HG02678 (cell line): ENCODE data around the gene VGLL2.

Experiments
- ATAC-seq: cut with Tn5 transposase; IDR thresholded peaks from one replicate; pipeline ENCODE4 v1.9.1; 2021; ENCODE audit warnings: mild to moderate bottlenecking, moderate library complexity; ENCODE audit not compliant: unreplicated experiment

The VGLL2 gene

DNA sequence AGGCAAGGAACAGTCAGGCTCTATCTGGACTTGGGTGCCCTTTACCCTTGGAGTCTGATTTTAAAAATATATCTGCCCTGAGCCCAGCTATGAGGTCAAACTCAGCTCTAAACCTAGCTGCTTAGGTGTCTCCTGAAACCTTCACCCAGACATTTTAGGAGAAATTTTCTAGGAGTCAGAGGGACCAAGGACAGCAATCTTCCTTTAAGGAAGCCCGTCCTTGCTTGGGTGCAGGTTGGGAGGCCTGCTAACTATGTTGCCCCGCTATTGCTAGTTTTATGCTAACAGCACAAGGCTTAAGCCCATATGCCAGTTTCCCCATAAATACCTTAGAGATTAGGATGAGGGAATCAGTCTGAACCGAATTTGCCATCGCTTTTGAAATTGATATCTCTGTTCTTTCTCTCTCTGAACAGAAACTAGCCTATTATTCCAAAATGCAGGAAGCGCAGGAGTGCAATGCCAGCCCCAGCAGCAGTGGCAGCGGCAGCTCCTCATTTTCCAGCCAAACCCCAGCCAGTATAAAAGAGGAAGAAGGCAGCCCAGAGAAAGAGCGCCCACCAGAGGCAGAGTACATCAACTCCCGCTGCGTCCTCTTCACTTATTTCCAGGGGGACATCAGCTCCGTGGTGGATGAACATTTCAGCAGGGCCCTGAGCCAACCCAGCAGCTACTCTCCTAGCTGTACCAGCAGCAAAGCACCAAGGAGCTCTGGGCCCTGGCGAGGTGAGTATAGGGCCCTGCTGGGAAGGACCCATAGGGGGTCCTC, 2.6 kb downstream of the VGLL2 start:
- no peak for ATAC-seq

- no peak for ATAC-seq
Observed at GRCh38 chr6:117268924-117269323, 3.6 kb downstream of the VGLL2 start.

DNA sequence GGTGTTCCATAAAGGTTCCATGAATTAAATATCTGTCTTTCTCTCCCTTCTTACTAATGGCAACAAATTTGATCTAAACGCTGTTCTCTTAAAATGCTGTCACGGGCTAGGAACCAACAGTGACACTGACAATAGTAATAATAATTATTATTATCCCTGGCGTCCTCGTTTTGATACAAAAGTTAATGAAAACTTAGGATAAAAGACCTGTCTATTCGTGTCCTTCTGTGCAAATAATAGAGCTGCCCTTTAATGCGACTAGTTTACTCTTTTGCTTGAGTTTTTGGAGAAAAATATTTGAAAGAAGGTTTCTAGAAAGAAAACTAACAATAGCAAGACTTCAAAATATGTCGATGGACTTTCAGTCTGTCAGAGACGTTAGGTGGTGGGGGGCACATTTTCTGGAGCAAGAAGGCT, 4.3 kb downstream of the VGLL2 start:
- ATAC-seq: no peak

DNA sequence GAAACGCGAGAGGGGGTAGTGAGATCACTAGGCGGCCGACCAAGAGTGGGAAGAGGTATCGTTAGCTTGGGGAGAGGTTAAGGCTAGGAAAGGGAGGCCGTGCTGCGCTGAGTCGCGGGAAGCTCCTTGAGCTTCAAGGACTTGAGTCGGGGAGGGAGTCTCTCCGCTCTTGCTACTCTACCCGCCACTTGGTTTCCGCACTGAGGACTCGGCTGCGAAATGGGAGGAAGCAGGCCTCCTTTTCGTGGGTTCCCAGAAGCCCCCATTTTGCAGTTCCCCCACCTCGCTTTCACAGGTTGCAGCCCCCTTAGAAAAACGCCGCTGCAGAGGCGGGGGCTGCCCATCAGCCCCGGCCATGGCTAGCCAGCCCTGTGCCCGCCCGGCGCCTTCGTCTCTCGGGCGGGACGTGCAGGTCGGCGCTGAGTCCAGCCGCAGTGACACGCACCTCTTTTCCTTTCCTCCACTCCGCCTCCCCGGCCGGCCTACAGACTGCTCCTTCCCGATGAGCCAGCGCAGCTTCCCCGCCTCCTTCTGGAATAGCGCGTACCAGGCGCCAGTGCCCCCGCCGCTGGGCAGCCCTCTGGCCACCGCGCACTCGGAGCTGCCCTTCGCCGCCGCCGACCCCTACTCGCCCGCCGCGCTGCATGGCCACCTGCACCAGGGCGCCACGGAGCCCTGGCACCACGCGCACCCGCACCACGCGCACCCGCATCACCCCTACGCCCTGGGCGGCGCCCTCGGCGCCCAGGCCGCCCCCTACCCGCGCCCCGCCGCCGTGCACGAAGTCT, 4.9 kb downstream of the VGLL2 start:
- no peak for ATAC-seq

DNA sequence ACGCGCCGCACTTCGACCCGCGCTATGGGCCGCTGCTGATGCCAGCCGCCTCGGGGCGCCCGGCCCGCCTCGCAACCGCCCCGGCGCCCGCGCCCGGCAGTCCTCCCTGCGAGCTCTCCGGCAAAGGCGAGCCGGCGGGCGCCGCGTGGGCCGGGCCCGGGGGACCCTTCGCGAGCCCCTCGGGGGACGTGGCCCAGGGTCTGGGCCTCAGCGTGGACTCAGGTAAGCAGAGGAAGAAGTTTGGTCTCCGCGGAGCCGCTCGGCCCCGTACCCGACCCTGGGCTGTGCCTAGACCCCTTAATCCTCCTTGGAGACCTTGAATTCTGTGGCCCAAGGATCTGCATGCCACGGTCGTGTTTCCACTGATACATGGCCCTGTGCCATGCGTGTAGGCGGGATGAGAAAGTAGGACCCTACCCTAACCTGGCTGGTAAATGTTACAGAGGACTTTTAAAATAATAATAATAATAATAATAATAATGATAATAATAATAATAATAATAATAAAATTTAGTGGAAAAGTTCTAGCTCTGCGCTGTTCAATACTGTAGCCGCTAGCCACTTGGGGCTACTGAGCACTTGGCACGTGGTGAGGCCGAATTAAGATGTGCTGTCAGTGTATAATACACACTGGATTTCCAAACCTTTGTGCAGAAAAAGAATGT, 5.6 kb downstream of the VGLL2 start:
- no peak for ATAC-seq

DNA sequence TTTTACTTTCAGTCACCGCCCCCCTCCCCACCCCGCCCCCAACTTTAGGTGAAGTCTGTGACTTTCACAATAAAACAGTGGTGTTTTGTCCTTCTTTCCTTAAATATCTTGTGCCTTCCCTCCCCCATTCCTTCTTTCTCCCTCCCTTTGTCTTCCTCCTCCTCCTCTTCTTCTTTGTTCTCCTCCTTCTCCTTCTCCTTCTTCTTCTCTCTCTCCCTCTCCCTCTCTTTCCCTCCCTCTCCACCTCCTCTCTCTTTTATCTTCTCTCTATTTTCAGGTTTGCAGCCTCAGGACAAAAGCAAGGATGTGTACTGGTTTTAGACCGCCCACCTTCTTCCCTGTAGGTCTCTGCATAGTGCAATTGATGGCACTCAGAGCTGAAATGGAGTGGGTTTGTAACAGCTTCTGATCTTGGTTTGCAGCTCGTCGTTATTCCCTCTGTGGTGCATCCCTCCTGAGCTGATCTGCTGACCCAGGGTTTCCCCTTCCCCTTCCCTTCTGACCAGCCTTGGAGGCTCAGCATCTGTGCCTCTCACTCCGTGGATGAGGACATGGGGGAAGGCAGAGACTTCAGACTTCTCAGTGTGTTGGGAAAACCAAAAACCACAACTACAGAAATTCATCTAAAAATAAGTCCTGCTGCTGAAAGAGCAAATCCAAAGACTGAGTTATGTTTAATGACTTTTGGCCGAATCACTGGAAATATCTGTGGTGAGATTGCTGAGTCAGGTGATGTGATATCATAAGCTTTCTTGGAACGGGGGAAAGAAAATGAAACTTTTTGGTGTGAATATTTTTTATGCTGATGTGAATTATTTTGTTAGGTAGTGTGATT, 6.9 kb downstream of the VGLL2 start:
- no peak for ATAC-seq

GRCh38 chr6:117272891-117273290, 7.5 kb downstream of the VGLL2 start:
- ATAC-seq: no peak

DNA sequence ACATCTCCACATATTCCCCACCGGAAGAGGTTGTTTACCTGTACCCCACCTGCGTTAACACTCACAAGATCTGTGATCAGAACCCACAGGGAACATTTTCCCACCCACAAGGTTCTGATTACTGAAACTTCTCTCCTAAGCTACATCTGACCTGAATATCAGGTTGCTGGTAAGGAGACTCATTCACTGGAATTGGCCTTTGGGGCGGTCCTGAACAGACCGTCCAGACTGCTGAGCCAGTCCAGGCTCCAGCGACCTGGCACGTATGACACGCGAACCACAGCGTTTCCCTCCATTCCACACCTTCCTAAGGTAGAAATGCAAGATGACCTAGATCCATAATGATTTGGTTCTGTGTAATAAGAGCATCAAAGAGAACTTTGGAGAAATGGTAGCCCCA, 9.8 kb downstream of the VGLL2 start:
- no peak for ATAC-seq

GRCh38 chr6:117275711-117276110, 10.4 kb downstream of the VGLL2 start:
- ATAC-seq: no peak

- no peak for ATAC-seq
Observed at GRCh38 chr6:117276778-117277316, 11.5 kb downstream of the VGLL2 start.

DNA sequence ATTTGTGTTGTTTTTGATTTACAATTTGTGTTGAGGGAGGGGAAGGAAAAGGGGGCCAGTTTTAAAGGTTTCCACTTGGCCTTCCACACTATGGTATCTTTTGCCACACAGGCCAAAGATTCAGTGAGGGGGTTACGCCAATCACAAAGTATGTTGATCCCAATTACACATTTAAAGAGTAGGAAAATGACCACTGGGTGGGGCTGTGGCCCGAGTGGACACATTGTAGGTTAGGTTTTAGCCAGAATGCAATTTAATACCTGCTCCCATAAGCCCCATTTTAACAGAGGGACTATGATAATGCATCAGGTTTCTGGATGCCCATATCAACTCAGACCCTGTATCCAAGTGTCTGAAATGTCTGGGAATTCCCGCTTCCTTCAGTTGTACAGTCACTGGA, 15.6 kb downstream of the VGLL2 start:
- no peak for ATAC-seq

GRCh38 chr6:117288083-117288715, 22.8 kb downstream of the VGLL2 start:
- ATAC-seq: no peak

DNA sequence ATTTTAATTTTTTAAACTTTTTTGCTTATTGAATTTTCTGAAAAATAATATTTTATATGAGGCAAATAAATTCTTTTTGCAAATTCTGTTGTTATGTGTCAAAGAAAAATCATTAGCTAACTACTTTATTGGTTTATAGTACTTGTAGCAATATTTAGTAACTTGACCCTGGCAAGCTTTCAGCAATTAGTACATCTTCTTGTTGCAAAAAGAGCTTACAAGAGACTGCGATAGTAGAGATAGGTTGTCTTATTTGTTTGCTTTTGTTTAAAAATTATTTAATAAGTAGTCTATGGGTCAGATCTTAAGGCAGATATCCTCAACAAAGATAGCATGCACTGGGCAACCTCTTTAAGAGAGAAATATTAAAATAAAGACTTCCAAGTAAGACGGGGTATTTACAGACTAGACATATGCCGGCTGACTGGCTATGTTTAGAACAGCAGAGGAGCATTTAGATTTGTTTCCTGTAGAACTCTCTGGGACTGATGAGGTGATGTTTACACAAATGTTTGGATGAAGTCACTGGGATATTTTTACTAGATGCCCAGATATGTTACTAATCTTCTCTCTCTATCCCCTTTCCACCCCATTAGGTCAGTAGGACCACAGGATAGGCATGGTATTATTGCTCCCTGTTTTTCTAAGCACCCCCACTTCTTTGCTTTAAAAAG, 25.0 kb downstream of the VGLL2 start:
- ATAC-seq: no peak

- no peak for ATAC-seq
Observed at GRCh38 chr6:117298941-117299340, 33.6 kb downstream of the VGLL2 start.

- ATAC-seq: no peak
Observed at GRCh38 chr6:117303323-117303722, 38.0 kb downstream of the VGLL2 start.

DNA sequence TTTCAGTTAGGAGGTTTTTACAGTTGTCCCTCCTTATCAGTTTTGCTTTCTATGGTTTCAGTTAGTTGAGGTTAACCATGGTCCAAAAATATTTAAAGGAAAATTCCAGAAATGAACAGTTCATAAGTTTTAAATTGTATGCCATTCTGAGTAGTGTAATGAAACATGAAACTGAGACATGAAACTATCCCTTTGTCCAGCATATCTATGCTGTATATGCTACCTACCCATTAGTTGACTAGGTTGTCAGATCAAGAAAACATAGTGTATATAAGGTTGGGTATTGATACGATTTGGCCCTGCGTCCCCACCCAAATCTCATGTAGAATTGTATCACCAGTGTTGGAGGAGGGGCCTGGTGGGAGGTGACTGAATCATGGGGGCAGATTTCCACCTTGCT, 39.1 kb downstream of the VGLL2 start:
- ATAC-seq: no peak

DNA sequence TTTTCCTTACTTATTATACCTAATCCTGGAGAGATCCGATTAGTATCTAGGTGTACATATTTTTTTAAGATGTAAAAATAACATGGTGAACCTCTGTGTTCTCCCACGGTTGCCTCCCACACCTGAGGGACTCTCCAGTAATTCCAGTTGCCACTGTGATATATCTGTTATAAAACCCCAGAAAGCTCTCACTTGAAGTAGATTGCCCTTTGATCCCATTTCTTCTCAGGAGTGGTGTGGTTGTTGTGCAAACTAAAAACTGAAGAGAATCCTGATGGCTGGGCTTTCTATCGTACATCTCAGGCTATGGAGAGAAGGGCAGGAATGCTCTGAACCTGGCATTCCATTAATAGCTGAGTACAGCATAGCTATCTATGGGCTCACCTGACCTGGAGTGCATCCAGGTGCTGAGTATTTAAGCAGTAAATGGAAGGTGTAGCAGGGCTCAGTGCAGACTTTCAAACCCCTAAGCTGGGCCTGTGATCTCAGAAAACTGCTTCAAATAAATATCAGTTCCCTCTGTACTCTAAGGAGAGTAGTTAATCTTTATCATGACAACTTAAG, 41.0 kb downstream of the VGLL2 start:
- ATAC-seq: no peak

DNA sequence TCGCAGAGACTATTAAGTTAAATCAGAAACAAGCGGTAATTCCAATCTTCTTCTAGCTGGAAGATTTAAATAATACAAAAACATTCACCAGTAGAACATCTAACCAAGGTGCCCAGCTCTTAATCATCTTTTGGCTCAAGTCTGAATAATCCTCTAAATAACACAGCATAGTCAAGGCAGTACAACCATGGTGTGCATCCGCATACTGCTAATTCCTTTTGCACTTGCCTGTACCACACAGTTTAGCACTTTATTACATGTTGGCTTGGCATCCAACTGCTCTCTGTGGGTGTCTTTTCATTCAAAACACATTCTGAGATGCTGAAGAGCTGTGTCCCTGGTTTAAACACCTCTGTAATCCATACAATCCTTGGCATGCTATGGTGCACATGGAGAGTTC, 42.3 kb downstream of the VGLL2 start:
- no peak for ATAC-seq

GRCh38 chr6:117309069-117309468, 43.7 kb downstream of the VGLL2 start:
- ATAC-seq: no peak
